RWPE1 (cell line): Measurements from ENCODE around the gene SMARCAL1.

Experiments
- CTCF ChIA-PET: fragments of 350-600 bp; sonication (Branson Sonifier 250); formaldehyde crosslinking; extraction: SDS; loops from one replicate; lab custom pipeline; 2021; lab: Yijun Ruan, JAX
- POLR2A ChIA-PET: fragments of 400-600 bp; formaldehyde crosslinking; extraction: SDS; loops from one replicate; lab custom pipeline; 2020; ENCODE audit warnings: antibody characterized with exemption; ENCODE audit not compliant: low non-redundant PET; lab: Yijun Ruan, JAX
- DNase-seq: peaks from one replicate; pipeline ENCODE4 v3.0.0; 2012; ENCODE audit warnings: low spot score
- H3K27ac ChIP-seq: fragments of 450-650 bp; 2 replicates; pipeline ENCODE4 v1.5.1; 2017
- TF ChIP-seq, protein P1 (sequence below): fragments of 450-650 bp; conservative IDR thresholded peaks from 2 replicates; pipeline ENCODE4 v1.5.1; 2017; ENCODE audit warnings: low read depth, mild to moderate bottlenecking

SMARCAL1 gene

DNA sequence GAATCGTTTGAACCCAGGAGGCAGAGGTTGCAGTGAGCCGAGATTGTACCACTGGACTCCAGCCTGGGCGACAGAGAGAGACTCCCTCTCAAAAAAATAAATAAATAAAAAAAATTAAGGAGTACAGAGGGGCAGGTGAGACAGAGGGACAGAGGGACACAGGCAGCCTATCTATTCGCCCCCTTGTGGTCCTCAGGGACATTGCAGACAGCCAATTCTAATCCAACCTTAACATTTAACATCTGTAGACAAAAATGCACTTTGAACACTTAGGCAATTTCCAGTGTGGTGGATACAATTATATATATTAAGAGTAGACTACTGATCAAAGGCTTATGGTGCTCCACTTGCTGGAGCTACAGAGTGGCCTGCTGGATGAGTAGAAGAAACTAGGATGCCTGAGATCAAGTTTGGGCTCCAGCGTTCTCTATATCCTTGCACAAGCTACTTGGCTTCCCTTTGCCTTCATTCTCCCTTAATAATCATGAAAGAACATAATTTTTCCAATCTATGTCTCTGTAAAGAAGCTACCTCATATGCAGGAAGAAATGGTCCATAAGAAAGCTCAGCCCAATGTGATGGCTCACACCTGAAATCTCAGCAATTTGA is 8.2 kb upstream of the SMARCAL1 start:
- H3K27ac ChIP-seq = no peak overlapping the region
- POLR2A ChIA-PET = interaction anchor here (0.7 kb wide), 1 partner anchor 290 kb away, joined by 4 read pairs; no protein-coding TSS in a partner anchor
- CTCF ChIA-PET = interaction anchor here (0.6 to 2.0 kb wide), 15 partner anchors 12 to 295 kb away, joined by 3 to 7 read pairs (median 4); no protein-coding TSS in a partner anchor
- peak; percentile 36 for DNase-seq
- TF ChIP-seq, protein P1, sequence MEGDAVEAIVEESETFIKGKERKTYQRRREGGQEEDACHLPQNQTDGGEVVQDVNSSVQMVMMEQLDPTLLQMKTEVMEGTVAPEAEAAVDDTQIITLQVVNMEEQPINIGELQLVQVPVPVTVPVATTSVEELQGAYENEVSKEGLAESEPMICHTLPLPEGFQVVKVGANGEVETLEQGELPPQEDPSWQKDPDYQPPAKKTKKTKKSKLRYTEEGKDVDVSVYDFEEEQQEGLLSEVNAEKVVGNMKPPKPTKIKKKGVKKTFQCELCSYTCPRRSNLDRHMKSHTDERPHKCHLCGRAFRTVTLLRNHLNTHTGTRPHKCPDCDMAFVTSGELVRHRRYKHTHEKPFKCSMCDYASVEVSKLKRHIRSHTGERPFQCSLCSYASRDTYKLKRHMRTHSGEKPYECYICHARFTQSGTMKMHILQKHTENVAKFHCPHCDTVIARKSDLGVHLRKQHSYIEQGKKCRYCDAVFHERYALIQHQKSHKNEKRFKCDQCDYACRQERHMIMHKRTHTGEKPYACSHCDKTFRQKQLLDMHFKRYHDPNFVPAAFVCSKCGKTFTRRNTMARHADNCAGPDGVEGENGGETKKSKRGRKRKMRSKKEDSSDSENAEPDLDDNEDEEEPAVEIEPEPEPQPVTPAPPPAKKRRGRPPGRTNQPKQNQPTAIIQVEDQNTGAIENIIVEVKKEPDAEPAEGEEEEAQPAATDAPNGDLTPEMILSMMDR = peak; percentile 86

DNA sequence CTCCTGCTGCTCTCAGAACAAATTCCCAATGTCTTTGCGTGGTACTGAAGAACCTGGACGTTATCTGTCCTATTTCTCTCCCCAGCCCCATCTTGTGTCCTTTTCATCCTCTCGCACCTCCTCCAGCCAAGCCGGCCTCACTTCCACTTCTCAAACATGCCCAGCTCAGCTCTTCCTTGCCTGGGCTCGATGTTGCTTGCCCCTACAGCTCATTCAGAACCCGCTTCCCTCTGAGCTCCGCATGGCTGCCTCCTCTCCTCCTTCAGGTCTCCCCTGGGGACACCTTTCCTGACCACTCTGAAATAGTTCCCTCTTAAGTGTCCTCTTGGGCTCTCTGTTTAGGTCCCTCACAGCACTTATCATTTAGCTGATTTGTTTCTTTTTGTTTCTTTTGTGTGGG is 6.7 kb upstream of the SMARCAL1 start:
- POLR2A ChIA-PET = no interaction called here
- CTCF ChIA-PET = interaction anchor here (0.6 kb wide), 1 partner anchor 128 kb away, joined by 4 read pairs; no protein-coding TSS in a partner anchor
- H3K27ac ChIP-seq = no peak overlapping the region
- TF ChIP-seq, protein P1 = no peak
- no peak for DNase-seq

DNA sequence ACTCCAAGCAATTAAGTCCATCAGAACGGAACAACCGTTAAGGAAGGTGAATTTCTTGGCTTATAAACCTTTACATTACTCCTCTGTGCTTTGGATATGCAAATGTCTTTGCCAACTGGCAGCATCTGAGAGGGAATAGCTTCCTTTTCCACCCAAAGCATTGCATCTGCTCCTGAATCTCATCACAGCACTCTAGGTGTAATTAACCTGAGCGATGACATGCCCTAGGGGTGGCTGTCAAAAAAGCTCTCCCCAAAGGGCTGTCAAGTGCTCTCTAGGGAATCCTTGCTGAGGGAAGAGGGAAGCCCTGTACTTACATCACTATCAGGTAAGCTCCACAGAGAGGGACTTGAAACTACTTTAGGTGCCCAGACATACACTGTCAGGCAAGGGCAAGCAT is 5.5 kb upstream of the SMARCAL1 start:
- CTCF ChIA-PET = no interaction called here

DNA sequence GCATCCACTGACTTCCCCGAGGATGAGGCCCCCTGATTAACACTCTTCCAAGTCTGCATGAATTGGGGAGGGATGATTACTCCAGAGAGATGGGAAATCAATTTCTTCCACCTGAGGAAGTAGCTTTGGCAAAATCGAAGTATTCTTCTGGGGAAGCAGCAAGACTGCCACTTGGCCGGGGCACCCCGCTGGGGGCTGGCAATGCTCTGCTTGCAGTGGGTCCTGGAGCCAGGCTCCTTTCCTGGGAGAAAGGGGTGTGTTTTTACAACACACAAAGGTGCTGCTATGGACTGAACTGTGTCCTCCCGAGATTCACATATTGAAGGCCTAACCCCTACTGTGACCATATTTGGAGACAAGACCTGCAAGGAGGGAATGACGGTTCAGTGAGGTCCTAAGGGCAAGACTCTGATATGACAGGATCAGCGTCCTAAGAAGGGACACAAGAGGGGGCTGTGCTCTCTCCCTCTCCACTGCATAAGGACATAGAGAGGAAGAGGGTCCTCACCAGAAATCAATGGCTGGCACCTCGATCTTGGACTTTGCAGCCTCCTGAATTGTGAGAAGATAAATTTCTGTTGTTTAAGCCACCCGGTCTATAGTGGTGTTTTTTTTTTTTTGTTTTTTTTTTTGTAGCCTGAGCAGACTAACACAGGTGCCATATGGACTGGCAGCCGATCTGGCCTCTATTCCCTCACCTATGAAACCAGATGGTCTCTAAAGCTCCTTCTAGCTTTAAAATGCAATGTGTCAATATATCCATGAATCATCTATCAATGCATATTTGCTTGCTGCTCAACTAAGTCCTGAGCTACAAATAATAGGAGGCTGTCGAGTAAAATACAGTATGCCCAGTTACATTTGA is 3.6 kb upstream of the SMARCAL1 start:
- TF ChIP-seq, protein P1 = no peak
- CTCF ChIA-PET = no interaction called here
- no peak for DNase-seq
- H3K27ac ChIP-seq = no peak overlapping the region
- POLR2A ChIA-PET = no interaction called here

More for the DNA sequence above, 5.5 kb upstream of the SMARCAL1 start:
- TF ChIP-seq, protein P1 = no peak
- POLR2A ChIA-PET = no interaction called here
- DNase-seq = no peak
- H3K27ac ChIP-seq = no peak overlapping the region

DNA sequence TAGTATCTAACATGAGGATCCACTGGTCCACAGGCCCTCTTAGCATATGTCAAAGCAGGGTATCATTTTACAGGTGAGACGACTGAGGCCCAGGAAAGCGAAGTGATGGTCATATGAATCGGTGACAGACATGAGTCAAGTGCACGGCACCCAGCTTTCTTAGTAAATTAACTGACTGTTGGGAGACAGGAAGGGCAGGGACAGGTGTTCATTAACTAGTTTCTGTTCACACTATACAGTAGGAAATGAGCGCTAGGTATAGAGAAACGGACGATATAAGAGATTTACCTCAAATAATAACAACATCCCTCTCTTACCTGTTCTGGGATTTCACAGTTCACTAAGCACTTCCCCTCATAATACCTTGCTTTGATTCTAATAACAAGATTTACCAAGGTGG is 1.7 kb upstream of the SMARCAL1 start:
- ChIA-PET POLR2A (no interaction called here), CTCF (no interaction called here)
- no peak for DNase-seq
- TF ChIP-seq, protein P1 = no peak
- no peak overlapping the region for H3K27ac ChIP-seq

DNA sequence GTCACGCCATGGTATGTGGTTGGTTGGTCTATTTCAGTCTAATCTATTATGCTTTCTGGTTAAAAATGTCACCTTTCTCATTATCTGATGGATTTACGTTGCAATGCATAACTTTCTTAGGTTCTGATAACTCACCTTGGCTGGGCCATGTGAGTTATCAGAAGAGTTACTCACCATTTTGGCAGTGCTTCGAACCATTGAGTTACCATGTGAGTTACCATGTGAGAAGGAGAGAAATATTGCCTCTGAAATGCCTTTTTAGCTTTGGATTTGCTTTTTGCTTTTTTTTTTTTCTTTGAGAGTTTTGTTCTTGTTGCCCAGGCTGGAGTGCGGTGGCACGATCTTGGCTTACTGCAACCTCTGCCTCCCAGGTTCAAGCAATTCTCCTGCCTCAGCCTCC is 1.6 kb downstream of the SMARCAL1 start:
- no peak overlapping the region for H3K27ac ChIP-seq
- DNase-seq = no peak
- TF ChIP-seq, protein P1 = no peak
- ChIA-PET CTCF (no interaction called here), POLR2A (no interaction called here)
